GM19025 (cell line): ENCODE results near the gene FOXRED1.
"Not testable (repeated sequence)": the region's sequence is repeated elsewhere in the genome, so short reads cannot be mapped to it uniquely, and the experiment has no call there.

Experiments
- ATAC-seq: cut with Tn5 transposase; IDR thresholded peaks from one replicate; pipeline ENCODE4 v1.9.1; 2021; ENCODE audit warnings: mild to moderate bottlenecking, low read depth, moderate library complexity; ENCODE audit not compliant: unreplicated experiment

Gene FOXRED1

DNA sequence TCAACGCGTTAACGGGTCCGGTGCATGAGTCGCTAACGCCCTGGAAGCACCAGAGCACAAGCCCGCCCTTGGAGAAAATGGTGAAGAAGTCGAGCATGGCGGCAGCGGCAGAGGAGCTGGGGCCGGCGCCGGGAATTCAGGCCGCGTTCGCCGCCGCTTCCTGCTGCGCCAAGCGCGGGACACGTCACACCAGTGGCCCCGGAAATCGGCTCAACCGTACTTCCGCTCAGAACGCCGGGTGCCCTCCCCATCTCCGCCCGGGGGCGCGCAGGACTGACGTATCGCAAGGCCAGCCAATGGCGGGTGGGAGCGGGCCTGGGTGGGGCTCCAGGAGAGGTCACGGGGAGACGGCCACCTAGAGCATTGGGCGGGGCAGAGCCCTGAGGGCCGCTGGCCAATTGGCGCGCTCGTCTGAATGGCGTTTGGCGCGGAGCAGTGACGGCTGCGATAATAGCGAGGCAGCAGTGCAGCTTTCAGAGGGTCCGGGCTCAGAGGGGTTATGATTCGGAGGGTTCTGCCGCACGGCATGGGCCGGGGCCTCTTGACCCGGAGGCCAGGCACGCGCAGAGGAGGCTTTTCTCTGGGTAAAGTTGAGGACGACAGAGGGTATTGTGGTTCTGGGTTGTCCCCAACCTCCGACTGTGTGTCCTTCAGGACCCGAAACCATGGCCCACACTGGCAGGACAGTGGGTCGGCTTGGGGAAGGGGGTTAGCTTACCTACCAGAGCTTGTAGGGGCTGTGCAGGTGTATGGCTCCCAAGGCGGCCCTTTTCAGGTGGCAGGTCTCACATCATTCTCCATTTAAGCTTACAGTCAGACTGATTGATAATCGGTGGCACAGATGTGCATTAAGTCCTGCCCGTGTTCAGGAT, at the start of gene FOXRED1, which contains the start of gene SRPRA:
Gene FOXRED1, plus strand, starts transcription at position 447 of the 872 bp plus-strand sequence. Its CDS starts 53 bp downstream, at position 500.
Gene SRPRA, minus strand, starts transcription at position 188 of the 872 bp plus-strand sequence. Its CDS starts 91 bp downstream, at position 97.
- ATAC-seq: peak; percentile 99

DNA sequence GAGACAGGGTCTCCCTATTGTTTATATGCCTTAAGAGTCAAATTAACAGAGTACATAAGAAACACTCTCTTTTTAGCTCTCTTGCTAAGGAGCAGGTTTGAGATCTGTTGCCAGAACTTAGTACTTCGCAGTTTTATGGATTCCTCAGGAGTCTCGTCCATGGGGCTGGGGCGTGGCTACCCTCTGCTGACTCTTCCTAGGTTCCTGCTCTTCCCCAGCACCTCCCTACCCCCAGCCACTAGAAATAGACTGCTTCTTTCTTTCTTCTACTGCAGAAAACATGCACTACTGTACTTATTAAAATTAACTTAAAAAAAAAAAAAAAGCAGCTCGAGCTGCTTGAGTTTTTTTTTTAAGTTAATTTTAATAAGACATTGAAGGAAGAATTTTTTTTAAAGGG, 49.4 kb upstream of the FOXRED1 start:
- no peak for ATAC-seq

DNA sequence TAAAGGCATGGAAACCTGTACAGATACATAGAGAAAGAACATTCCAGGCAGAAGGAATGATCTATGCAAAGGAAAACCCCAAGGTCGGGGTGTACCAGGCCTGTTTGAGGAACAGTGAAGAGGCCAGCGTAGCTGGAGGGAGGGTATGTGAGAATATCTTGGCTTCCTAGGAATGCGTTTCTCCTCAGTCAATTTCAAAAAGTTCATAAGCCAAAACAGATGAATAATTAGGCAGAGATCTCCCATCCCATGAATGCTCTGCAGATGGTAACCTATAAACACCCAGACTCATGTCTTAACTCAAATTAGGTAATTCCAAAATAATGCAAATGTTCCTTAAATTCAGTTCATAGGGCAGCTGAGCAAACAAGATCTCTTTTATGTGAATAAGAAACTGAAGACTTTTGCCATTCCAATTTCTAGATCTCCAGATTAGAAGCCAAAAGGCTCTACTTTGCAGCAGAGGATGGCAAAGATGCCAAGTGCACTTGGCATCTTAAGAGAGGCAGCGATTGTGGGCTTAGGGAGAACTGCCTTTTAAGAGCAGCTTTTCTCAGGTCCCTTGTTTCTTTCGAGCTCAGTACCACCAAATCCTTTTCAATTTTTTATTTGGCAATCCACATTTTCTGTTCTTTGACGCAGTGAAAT, 44.2 kb upstream of the FOXRED1 start:
- no peak for ATAC-seq

DNA sequence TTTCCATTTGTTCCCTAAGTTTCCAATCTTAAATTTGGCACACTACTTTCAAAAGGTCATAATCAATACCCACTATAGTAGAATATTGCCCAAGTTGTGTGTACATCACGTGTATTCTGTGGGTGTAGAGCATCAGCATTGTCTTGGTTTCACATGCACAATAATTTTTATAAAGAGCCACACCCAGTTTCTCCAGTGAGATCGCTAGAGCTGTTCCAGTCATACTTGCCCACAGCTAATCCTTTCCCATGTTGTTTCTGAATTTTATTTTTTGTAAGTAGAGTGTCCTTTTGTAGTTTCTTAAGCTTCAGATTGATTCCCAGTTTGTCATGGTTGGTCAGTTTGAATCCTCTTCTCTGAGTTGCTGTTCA, 43.7 kb upstream of the FOXRED1 start:
- ATAC-seq: no peak

DNA sequence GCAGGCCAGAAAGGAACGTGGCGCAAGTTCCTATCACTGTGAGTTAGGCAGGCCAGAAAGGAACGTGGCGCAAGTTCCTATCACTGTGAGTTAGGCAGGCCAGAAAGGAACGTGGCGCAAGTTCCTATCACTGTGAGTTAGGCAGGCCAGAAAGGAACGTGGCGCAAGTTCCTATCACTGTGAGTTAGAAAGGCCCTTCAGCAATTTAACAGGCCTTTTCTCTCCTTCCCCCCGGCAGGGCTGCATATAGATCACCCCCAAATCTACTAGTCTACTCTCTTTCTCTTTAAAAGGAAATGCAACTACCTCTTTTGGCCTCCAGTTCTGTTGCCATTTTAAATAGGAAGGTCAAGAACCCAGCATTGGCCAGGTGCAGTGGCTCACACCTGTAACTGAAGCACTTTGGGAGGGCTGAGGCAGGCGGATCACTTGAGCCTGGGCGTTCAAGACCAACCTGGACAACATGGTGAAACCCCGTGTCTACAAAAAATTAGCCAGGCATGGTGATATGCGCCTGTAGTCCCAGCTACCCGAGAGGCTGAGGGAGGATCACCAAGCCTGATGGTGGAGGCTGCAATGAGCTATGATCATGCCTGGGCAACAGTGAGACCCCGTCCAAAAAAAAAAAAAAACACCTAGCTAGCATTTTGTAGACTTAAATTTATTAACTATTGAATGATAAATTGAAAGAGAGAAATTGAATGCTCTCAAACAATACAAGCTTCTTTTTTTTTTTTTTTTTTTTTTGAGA, 42.4 kb upstream of the FOXRED1 start:
- no peak for ATAC-seq

DNA sequence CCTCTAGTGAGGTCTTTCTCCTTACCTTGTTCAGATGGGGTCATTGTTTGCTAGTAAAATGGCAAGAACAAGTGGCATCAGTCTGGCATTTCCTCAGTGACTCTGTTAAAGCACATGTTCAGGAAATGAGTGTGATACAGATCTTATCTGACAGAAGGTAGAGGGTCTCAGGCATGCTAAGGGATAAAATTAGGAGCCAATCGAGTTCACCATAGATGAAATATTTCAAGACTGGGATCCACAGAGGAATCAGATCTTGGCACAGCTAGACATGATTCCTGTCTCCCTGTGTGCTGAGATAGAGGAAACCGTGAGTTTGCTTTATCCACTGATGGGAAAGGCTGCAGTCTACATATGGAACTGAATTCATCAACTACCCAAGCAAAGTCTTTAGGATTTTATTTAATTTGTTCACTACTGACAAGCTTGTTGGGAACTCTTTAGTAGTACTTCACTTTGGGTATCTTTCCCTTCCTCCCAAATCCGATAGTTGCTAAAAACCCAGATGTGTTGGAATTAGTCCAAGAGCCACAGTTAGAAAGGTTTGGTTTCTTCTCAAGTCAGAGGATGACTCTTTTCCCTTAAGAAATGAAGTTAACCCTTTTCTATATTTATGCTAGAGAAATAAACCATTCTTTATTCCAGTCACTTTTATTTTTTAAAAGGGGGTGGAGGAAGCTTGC, 39.0 kb upstream of the FOXRED1 start:
- ATAC-seq: no peak

DNA sequence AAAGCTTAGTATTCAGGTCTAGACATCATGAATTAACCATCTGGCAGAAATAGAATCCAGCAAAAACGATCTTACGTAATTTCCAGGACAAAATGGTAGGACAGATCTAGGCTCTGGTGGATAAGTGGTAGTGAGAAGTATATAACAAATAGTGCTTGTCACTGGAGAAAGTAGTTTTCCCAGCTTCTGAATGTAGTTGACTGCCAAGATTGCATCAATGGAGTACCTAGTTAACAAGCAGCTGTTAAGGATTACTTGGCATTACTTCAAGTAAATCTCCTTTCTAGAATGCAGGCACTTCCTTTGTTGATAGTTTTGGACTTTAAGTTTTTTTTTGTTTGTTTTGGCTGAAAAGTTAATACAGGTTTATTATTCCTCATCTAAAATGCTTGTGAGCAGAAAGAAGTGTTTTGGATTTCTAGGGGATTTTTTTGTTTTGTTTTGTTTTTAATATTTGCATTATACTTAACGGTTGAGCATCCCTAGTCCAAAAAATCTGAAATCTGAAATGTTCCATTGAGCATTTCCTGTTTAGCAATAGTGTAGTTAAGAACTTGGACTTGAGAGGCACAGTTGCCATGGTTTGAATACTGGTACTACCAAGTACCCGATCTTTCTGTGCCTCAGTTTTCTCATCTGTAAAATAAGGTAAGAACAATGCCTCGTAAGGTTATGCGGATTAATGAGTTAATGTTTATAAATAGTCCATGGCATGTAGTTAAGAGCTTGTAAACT, 37.1 kb upstream of the FOXRED1 start:
- no peak for ATAC-seq

DNA sequence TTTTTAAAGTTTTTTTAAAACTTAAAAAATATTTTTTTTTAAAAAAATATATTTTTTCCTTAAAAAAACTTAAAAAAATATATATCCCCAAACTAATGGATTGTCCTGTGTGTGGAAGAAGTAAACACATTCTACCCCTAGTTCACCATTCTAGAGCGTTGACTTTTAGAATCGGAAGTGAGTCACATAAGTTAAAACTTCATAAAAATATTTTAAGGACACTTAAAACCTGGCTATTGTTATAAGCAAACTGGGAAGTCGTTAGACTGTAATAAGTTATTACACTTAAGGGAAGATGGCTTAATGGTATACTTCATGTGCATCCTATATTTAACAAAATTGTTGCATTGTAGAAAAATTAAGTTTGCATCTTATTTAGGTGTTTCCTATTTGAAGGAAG, 36.3 kb upstream of the FOXRED1 start:
- ATAC-seq: no peak

- ATAC-seq: no peak
Measured at GRCh38 chr11:126233391-126233790, 35.6 kb upstream of the FOXRED1 start.

- ATAC-seq: no peak
Measured at GRCh38 chr11:126246636-126247035, 22.3 kb upstream of the FOXRED1 start.

- no peak for ATAC-seq
Measured at GRCh38 chr11:126253265-126253664, 15.7 kb upstream of the FOXRED1 start.

DNA sequence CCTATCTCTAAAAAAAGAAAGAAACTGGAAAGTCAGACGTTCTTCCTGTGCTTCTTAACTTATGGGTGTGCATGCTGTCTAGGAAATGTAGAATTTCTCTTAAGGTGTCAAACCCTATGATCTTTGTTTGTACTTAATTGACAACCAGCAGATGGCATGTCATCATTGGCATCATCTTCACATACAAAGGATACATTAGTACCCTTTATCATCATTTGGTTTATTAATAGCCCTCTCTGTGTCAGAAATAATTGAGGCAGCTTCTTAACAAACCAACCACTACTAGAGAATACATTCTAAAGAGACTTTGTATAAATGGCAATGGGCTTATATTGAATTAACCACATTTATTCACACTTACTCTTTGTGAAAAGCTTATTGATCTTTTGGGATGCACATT, 14.1 kb upstream of the FOXRED1 start:
- no peak for ATAC-seq

- ATAC-seq: not testable (repeated sequence)
Measured at GRCh38 chr11:126255507-126255906, 13.4 kb upstream of the FOXRED1 start.

DNA sequence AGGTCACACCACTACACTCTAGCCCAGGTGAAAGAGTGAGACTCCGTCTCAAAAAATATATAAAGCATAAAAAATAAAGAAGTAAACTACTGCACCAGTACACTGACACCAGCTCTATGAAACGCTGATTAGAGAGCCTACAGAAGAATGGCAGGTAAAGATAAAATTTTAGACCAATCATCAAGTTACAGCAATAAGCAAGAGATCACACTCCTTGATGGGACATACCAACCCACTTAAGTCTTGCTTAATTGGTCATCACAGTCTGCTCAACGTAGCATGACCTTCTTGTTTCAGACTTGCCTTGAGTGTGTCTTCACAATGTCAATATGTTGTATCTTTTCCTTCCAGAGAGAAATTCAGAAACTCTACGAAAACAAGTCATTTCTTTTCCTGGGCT, 12.7 kb upstream of the FOXRED1 start:
- ATAC-seq: no peak

DNA sequence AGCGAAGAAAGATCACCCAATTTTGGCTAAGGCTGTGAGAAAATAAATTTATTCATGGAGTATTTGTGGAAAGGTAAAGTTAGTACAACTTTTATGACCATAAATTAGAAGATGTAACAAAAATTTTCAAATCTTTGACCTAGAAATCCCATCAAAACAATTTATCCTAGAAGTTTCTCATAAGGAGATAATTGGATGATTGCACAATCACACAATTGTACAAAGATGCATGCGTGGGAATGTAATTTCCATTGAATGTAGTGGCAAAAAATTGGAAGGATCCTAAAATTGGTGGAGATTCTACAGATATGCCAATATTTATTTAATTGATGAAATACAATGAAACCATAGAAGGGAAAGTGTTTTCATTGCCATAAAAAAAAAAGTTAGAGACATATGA, 11.8 kb upstream of the FOXRED1 start:
- ATAC-seq: no peak

DNA sequence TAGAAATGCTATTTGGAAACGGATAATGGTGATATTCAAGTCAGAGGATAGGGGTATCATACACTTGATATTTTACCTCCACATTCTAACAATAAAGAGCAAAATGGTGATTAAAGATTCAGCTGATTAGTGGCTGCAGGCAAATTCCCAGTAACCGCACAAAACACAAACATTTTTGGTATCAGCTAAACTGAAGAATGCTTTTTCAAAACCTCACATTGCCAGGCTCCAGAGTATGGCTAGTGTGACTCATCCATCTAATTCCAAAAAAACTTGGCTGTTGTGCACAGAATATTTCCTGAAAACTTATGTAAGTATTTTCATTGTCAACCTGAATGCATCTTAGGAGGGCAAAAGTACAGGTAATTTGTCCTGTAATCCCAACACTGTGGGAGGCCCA, 11.2 kb upstream of the FOXRED1 start:
- no peak for ATAC-seq

DNA sequence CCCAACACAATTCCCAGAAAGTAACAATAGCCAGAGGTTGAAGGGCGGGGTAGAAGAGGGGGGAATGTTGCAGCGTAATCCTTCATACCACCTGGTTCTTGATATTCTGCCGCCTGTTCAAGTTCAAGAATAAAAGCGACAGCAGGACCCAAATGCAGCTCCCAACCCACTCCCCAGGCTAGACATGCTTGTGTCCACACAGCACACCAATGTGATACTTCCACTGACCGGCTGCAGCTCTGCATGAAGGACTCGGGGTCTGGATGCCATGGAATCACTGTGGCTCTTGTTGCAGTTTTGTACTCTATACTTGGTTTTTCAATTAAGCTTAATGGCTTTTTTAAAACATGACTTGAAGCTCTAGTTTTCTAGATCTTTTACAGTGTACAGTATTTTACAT, 6.7 kb upstream of the FOXRED1 start:
- ATAC-seq: no peak

DNA sequence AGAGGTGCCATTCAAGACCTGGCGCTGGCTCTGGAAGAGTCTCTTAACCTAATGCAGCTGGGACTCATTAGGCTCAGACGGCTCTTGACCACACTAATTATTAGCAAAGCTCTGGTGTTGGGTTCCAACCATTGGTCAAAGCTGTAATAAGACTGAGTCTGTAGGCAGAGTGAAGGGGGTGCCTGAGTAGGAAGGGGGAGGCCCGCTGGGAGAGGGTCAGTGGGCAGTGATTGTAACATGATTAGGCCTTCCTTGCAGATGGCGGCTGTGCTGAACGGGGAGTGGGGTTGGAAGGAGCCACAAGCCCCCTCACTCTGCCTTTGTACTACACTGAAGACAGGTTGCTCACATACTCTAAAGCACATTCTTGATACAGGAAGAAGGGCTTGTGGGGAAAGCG, 5.5 kb upstream of the FOXRED1 start:
- no peak for ATAC-seq

DNA sequence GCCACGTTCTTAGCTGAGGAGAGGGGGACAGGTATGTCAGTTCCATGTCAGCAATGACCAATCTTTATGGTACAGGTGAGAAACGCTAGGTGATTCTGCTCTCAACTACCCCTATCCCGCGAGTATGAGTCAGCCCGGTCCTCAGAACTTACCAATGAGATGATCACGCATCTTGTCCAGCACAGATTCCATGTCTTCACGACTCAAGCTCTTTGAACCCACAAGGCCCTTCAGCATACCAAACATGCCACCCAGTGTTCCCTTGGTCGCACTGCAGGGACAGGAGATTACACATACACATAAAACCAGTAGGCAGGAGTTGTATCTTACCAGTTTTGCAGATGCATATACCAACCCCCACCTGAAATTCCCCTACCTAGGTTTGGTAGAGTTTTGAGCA, 3.1 kb upstream of the FOXRED1 start:
- ATAC-seq: no peak

GRCh38 chr11:126267650-126268049, 1.3 kb upstream of the FOXRED1 start:
- no peak for ATAC-seq
